H1 (cell line): ENCODE results near the gene PTPRG. TPM values are rescaled to one million over a fixed set of nuclear protein-coding genes. Genes with fewer than 3 reads are reported as not detected.

ENCODE experiments used
- CTCF ChIA-PET: fragments of 300-600 bp; sonication (Branson Sonifier 250); formaldehyde crosslinking; loops from one replicate; lab custom pipeline; 2021; ENCODE audit not compliant: partially characterized antibody; lab: Charles Lee
- POLR2A ChIA-PET: fragments of 300-600 bp; sonication (Branson Sonifier 250); formaldehyde crosslinking; loops from one replicate; lab custom pipeline; 2021; ENCODE audit warnings: inconsistent platforms; ENCODE audit not compliant: partially characterized antibody; lab: Charles Lee
- DNase-seq, 2 experiments: peaks; one replicate each; pipeline versions ENCODE4 v3.0.0 to v3.0.0-alpha.2; 2010 to 2022; ENCODE audit warnings: low spot score in 2 of 2, low read depth in 1 of 2, mixed read lengths in 1 of 2
- FAIRE-seq: peaks from 2 replicates; lab custom pipeline; 2011; peaks lifted over from hg19 to GRCh38; lab: Jason Lieb, UNC
- H2AFZ ChIP-seq: 2 replicates; pipeline ENCODE4 v1.8.1; 2012; ENCODE audit warnings: low read length, inconsistent platforms
- H2AK5ac ChIP-seq: 2 replicates; pipeline ENCODE4 v1.6.1; 2013; ENCODE audit warnings: low read depth, low read length
- H2BK120ac ChIP-seq: replicated peaks from 2 replicates; pipeline ENCODE3; 2013; ENCODE audit warnings: low read depth, low read length, inconsistent platforms
- H2BK12ac ChIP-seq: 2 replicates; pipeline ENCODE4 v1.6.1; 2013; ENCODE audit warnings: low read depth, low read length
- H2BK15ac ChIP-seq: 2 replicates; pipeline ENCODE4 v1.6.1; 2013; ENCODE audit warnings: low read length
- H2BK20ac ChIP-seq: 2 replicates; pipeline ENCODE4 v1.6.1; 2013; ENCODE audit warnings: low read length
- H2BK5ac ChIP-seq: 2 replicates; pipeline ENCODE4 v1.6.1; 2013; ENCODE audit warnings: low read depth, low read length
- H3K14ac ChIP-seq: 2 replicates; pipeline ENCODE4 v1.6.1; 2013; ENCODE audit warnings: inconsistent platforms; ENCODE audit not compliant: insufficient read length
- H3K18ac ChIP-seq: 2 replicates; pipeline ENCODE4 v1.6.1; 2013; ENCODE audit warnings: low read length; ENCODE audit errors: extremely low read depth
- H3K23ac ChIP-seq: 2 replicates; pipeline ENCODE4 v1.6.1; 2013; ENCODE audit warnings: inconsistent platforms; ENCODE audit not compliant: insufficient read length
- H3K23me2 ChIP-seq: 2 replicates; pipeline ENCODE4 v1.6.1; 2013; ENCODE audit warnings: low read depth, low read length
- H3K27ac ChIP-seq: 2 replicates; pipeline ENCODE4 v1.6.1; 2011; ENCODE audit warnings: low read depth, low read length, inconsistent platforms
- H3K27me3 ChIP-seq, 4 experiments: replicated peaks in 1 of 4; 1 replicate in 1 of 4; 2 replicates in 3 of 4; pipeline versions ENCODE4 v1.6.1 to v1.8.1; 2011 to 2013; ENCODE audit warnings: low read length in 3 of 4, mild to moderate bottlenecking in 3 of 4, inconsistent platforms in 2 of 4, mixed read lengths in 2 of 4, moderate library complexity in 1 of 4; ENCODE audit not compliant: control insufficient read depth in 3 of 4, insufficient read depth in 3 of 4; ENCODE audit errors: extremely low read depth in 1 of 4
- H3K36me3 ChIP-seq, 4 experiments: 2 replicates each; pipeline versions ENCODE4 v1.6.1 to v1.8.1; 2011 to 2013; ENCODE audit warnings: mild to moderate bottlenecking in 4 of 4, low read length in 3 of 4, moderate library complexity in 2 of 4, control low read depth in 1 of 4, inconsistent platforms in 1 of 4; ENCODE audit not compliant: insufficient read depth in 4 of 4, control insufficient read depth in 2 of 4
- H3K4ac ChIP-seq: replicated peaks from 2 replicates; pipeline ENCODE3; 2013; ENCODE audit warnings: low read length, low read depth, mixed read lengths, inconsistent platforms; ENCODE audit not compliant: insufficient read length
- H3K4me1 ChIP-seq, 4 experiments: replicated peaks in 1 of 4; 1 replicate in 1 of 4; 2 replicates in 3 of 4; pipeline versions ENCODE4 v1.6.1 to v1.8.1; 2011 to 2013; ENCODE audit warnings: low read length in 3 of 4, inconsistent platforms in 2 of 4, mixed read lengths in 1 of 4; ENCODE audit not compliant: insufficient read depth in 4 of 4, control insufficient read depth in 3 of 4
- H3K4me2 ChIP-seq, 2 experiments: 2 replicates each; pipeline versions ENCODE4 v1.6.1 to v1.8.1; 2011 to 2013; ENCODE audit warnings: low read depth in 2 of 2, low read length in 2 of 2, control low read depth in 1 of 2, inconsistent platforms in 1 of 2, mild to moderate bottlenecking in 1 of 2; ENCODE audit not compliant: insufficient read depth in 1 of 2
- H3K4me3 ChIP-seq, 4 experiments: fragments of 200-600, 300-600 bp in 1 of 4; sonication (generic), shearing (Covaris generic), sonication (Bioruptor Twin) in 1 of 4; 2 replicates each; pipeline versions ENCODE4 v1.5.1 to v1.8.1; 2011 to 2016; ENCODE audit warnings: low read length in 4 of 4, low read depth in 3 of 4, control low read depth in 2 of 4, inconsistent platforms in 2 of 4, mild to moderate bottlenecking in 2 of 4, mixed read lengths in 1 of 4, moderate library complexity in 1 of 4; ENCODE audit not compliant: insufficient read depth in 2 of 4; ENCODE audit errors: extremely low read depth in 1 of 4
- H3K56ac ChIP-seq: replicated peaks from 2 replicates; pipeline ENCODE3; 2013; ENCODE audit warnings: low read depth, mild to moderate bottlenecking, mixed read lengths, low read length, inconsistent platforms; ENCODE audit not compliant: insufficient read length
- H3K79me1 ChIP-seq: 2 replicates; pipeline ENCODE4 v1.6.1; 2013; ENCODE audit warnings: low read depth, low read length, control low read depth
- H3K79me2 ChIP-seq, 2 experiments: 2 replicates each; pipeline versions ENCODE4 v1.6.1 to v1.8.1; 2012 to 2013; ENCODE audit warnings: low read length in 2 of 2, mild to moderate bottlenecking in 2 of 2, inconsistent platforms in 1 of 2; ENCODE audit not compliant: insufficient read depth in 2 of 2, control insufficient read depth in 1 of 2
- H3K9ac ChIP-seq, 4 experiments: replicated peaks in 1 of 4; 1 replicate in 1 of 4; 2 replicates in 3 of 4; pipeline versions ENCODE4 v1.6.1 to v1.8.1; 2011 to 2013; ENCODE audit warnings: low read depth in 3 of 4, low read length in 3 of 4, control low read depth in 2 of 4, mild to moderate bottlenecking in 2 of 4, moderate library complexity in 2 of 4, inconsistent platforms in 1 of 4; ENCODE audit errors: extremely low read depth in 1 of 4
- H3K9me3 ChIP-seq, 2 experiments: 2 replicates each; pipeline versions ENCODE4 v1.6.1 to v1.8.1; 2012 to 2013; ENCODE audit warnings: mild to moderate bottlenecking in 2 of 2, moderate library complexity in 2 of 2, control low read depth in 1 of 2, inconsistent platforms in 1 of 2, low read depth in 1 of 2, low read length in 1 of 2, mixed read lengths in 1 of 2; ENCODE audit not compliant: insufficient read depth in 2 of 2
- H4K20me1 ChIP-seq, 2 experiments: replicated peaks in 1 of 2; 2 replicates each; pipeline versions ENCODE3 to v1.8.1; 2011 to 2013; ENCODE audit warnings: inconsistent platforms in 2 of 2, low read length in 2 of 2, mild to moderate bottlenecking in 1 of 2; ENCODE audit not compliant: insufficient read depth in 2 of 2, control insufficient read depth in 1 of 2
- H4K5ac ChIP-seq: 2 replicates; pipeline ENCODE4 v1.6.1; 2013; ENCODE audit warnings: low read length, low read depth, mixed read lengths, inconsistent platforms; ENCODE audit not compliant: insufficient read length
- H4K8ac ChIP-seq: 2 replicates; pipeline ENCODE4 v1.8.0; 2013; ENCODE audit warnings: mild to moderate bottlenecking, moderate library complexity, low read length, inconsistent platforms; ENCODE audit not compliant: insufficient read depth; ENCODE audit errors: extremely low read depth
- H4K91ac ChIP-seq: replicated peaks from 2 replicates; pipeline ENCODE3; 2013; ENCODE audit warnings: low read length, mixed read lengths, inconsistent platforms; ENCODE audit not compliant: insufficient read length
- ASH2L ChIP-seq: fragments of 200-600, 300-600 bp; sonication (generic); IDR thresholded peaks from one replicate; pipeline ENCODE4 v1.7.1; 2017; ENCODE audit warnings: low read length
- CHD1 ChIP-seq: IDR thresholded peaks from 2 replicates; pipeline ENCODE4 v1.6.1; 2012; ENCODE audit warnings: low read depth, low read length, improper control_type of control experiment
- E2F6 ChIP-seq: IDR thresholded peaks from 2 replicates; pipeline ENCODE4 v1.6.1; 2012; ENCODE audit warnings: inconsistent platforms
- EP300 ChIP-seq, 2 experiments: IDR thresholded peaks; 1 replicate in 1 of 2; 2 replicates in 1 of 2; pipeline ENCODE4 v1.6.1; 2011 to 2012; ENCODE audit warnings: low read depth in 2 of 2, low read length in 2 of 2, mild to moderate bottlenecking in 2 of 2, borderline replicate concordance in 1 of 2, inconsistent platforms in 1 of 2, moderate library complexity in 1 of 2
- EZH2 ChIP-seq: fragments of 200-600 bp; sonication (generic); IDR thresholded peaks from 2 replicates; pipeline ENCODE4 v1.7.1; 2012; ENCODE audit warnings: low read depth, mild to moderate bottlenecking, moderate library complexity, low read length, inconsistent platforms; ENCODE audit not compliant: severe bottlenecking
- HDAC2 ChIP-seq, 2 experiments: fragments of 300-600 bp in 1 of 2; sonication (generic) in 1 of 2; IDR thresholded peaks; 2 replicates each; pipeline ENCODE4 v1.6.1; 2011 to 2012; ENCODE audit warnings: low read depth in 2 of 2, low read length in 2 of 2, mild to moderate bottlenecking in 2 of 2, moderate library complexity in 2 of 2, borderline replicate concordance in 1 of 2, inconsistent platforms in 1 of 2
- HDAC6 ChIP-seq: IDR thresholded peaks from one replicate; pipeline ENCODE4 v1.7.1; 2012; ENCODE audit warnings: low read depth, mild to moderate bottlenecking, inconsistent platforms, low read length, moderate library complexity
- MAX ChIP-seq: IDR thresholded peaks from 2 replicates; pipeline ENCODE4 v1.6.1; 2012; ENCODE audit warnings: inconsistent platforms
- RFX5 ChIP-seq: IDR thresholded peaks from 2 replicates; pipeline ENCODE4 v1.6.1; 2011; ENCODE audit warnings: low read depth, low read length, improper control_type of control experiment, borderline replicate concordance
- RXRA ChIP-seq: IDR thresholded peaks from 2 replicates; pipeline ENCODE4 v1.6.1; 2011; ENCODE audit warnings: low read depth, mild to moderate bottlenecking, low read length, moderate library complexity; ENCODE audit not compliant: insufficient read depth
- SP4 ChIP-seq: IDR thresholded peaks from 2 replicates; pipeline ENCODE4 v1.6.1; 2012; ENCODE audit warnings: low read length, inconsistent platforms
- YY1 ChIP-seq: IDR thresholded peaks from 2 replicates; pipeline ENCODE4 v1.6.1; 2011; ENCODE audit warnings: low read depth, mild to moderate bottlenecking, low read length
- polyA plus RNA-seq, 7 experiments: library from polyadenylated mRNA; depleted of rRNA in 3 of 7; stranded (reverse) in 5 of 7; unstranded in 2 of 7; fragments of >200 nt in 5 of 7; fragments of 200-250 nt in 2 of 7; gene quantifications; 1 replicate in 5 of 7; 2 replicates in 1 of 7; 4 replicates in 1 of 7; pipeline versions ENCODE4 v1.2.1 to v1.2.3, GENCODE V29; 2011 to 2013; ENCODE audit warnings: missing spikeins in 2 of 7, mixed read lengths in 2 of 7
- total RNA-seq: library from RNA; stranded (reverse); fragmentation: NEBNext Ultra II Directional; extraction: Animal tissue kit (Norgen Biotek cat#: 25700); gene quantifications from 2 replicates; pipeline ENCODE4 v1.2.1, GENCODE V29; 2021

The PTPRG gene
- total and polyA plus RNA-seq, 2 of the 8 experiments (the other 6 are each of a cell fraction or from before 2014, with no cell fraction given) = 23.3 to 96.2 TPM

DNA sequence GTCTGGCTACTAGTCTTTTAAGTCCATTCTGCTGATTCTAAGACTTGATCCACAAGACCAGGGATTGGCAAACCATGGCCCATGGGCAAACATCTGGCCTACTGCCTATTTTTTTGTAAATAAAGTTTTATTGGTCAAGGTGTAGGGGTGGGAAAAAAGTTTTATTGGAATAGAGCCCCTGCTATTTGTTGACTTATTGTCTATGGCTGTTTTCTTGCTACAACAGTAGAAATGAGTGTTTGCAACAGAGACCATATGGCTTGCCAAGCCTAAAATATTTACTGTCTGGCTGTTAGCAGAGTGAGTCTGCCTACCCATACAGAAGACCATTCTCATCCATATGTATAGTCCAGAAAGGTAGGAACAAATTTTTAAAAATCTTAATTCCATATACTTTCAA is 106.4 kb downstream of the PTPRG start:
- H2BK15ac ChIP-seq = no peak overlapping the region
- H3K79me2 ChIP-seq = peaks cover 9 to 84% of the 10 kb centered on the region in 2 experiments; a peak in 3 of 4 replicates
- CTCF ChIA-PET = interaction anchor here (0.9 kb wide), 1 partner anchor 103 kb away, joined by 3 read pairs; no protein-coding TSS in a partner anchor
- TF ChIP-seq HDAC2 (IDR thresholded peaks at IDR 0.05; ENCODE audit: borderline replicate concordance in 1 of 2, low read depth in 2 of 2, low read length in 2 of 2) (no peak), YY1 (no peak), E2F6 (no peak), EZH2 (no peak), CHD1 (no peak), HDAC6 (no peak), MAX (no peak), SP4 (no peak), RXRA (no peak), EP300 (IDR thresholded peaks at IDR 0.05; ENCODE audit: borderline replicate concordance in 1 of 2, low read depth in 2 of 2, low read length in 2 of 2) (no peak), RFX5 (no peak), ASH2L (no peak)

More for the DNA sequence above, 106.4 kb downstream of the PTPRG start:
- Histone ChIP-seq H3K4me2 (no peak overlapping the region), H3K4me3 (no peak overlapping the region), H4K91ac (no peak overlapping the region), H3K56ac (no peak overlapping the region), H3K23ac (no peak overlapping the region), H2AFZ (no peak overlapping the region), H3K79me1 (peaks cover 10% of the 10 kb centered on the region), H3K27me3 (no peaks in the 10 kb centered on the region), H3K9me3 (no peaks in the 10 kb centered on the region), H3K14ac (no peak overlapping the region), H3K18ac (no peak overlapping the region), H4K8ac (no peak overlapping the region), H4K20me1 (peaks cover 14 to 24% of the 10 kb centered on the region in 2 experiments), H2BK5ac (no peak overlapping the region), H3K9ac (no peak overlapping the region), H3K4ac (no peak overlapping the region), H3K4me1 (peaks cover 3 to 20% (median 15%) of the 10 kb centered on the region in 4 experiments), H3K23me2 (no peaks in the 10 kb centered on the region), H3K36me3 (peaks cover 0 to 3% (median under 1%) of the 10 kb centered on the region in 4 experiments; a peak in 2 of 8 replicates), H2BK20ac (no peak overlapping the region), H4K5ac (no peak overlapping the region), H3K27ac (no peak overlapping the region), H2BK12ac (no peak overlapping the region), H2BK120ac (no peak overlapping the region), H2AK5ac (no peak overlapping the region)
- DNase-seq (no peak), FAIRE-seq (no peak)
- POLR2A ChIA-PET = interaction anchor here (1.4 kb wide), 1 partner anchor 25 kb away, joined by 3 read pairs; no protein-coding TSS in a partner anchor
